AG04450 (cell line): Measurements from ENCODE around the gene NTF3. TPM values are rescaled to one million over a fixed set of nuclear protein-coding genes. Genes with fewer than 3 reads are reported as not detected.

ENCODE experiments used
- CTCF ChIA-PET: fragments of 300-600, 350-600 bp; formaldehyde crosslinking; extraction: SDS; loops from one replicate; lab custom pipeline; 2022; ENCODE audit warnings: antibody characterized with exemption, inconsistent platforms; lab: Charles Lee
- POLR2A ChIA-PET: fragments of 350-600 bp; formaldehyde crosslinking; extraction: SDS; loops from one replicate; lab custom pipeline; 2021; ENCODE audit warnings: antibody characterized with exemption, inconsistent platforms; lab: Yijun Ruan, JAX
- DNase-seq: peaks from one replicate; pipeline ENCODE4 v3.0.0-alpha.2; 2011; ENCODE audit warnings: low read depth, low spot score
- H3K27ac ChIP-seq: one replicate; pipeline ENCODE4 v1.5.1; 2012; ENCODE audit warnings: low read depth, low read length, control low read depth
- H3K27me3 ChIP-seq: one replicate; pipeline ENCODE4 v1.6.0; 2012; ENCODE audit warnings: low read length; ENCODE audit not compliant: control insufficient read depth, insufficient read depth
- H3K4me3 ChIP-seq: 2 replicates; pipeline ENCODE4 v1.5.1; 2011; ENCODE audit warnings: mild to moderate bottlenecking, low read depth, low read length, control low read depth
- H3K9me3 ChIP-seq: 2 replicates; pipeline ENCODE4 v1.5.1; 2012; ENCODE audit warnings: low read length; ENCODE audit not compliant: control insufficient read depth, insufficient read depth
- polyA plus RNA-seq: library from polyadenylated mRNA; depleted of rRNA; stranded (reverse); fragments of >200 nt; gene quantifications from 2 replicates; pipeline ENCODE4 v1.2.3, GENCODE V29; 2011
- TF ChIP-seq, protein P1 (sequence below): IDR thresholded peaks from 2 replicates; pipeline ENCODE4 v1.5.1; 2011; ENCODE audit warnings: low read depth, low read length, control low read depth, inconsistent platforms

NTF3 gene
- polyA plus RNA-seq, 1 experiment = 31.5 TPM

DNA sequence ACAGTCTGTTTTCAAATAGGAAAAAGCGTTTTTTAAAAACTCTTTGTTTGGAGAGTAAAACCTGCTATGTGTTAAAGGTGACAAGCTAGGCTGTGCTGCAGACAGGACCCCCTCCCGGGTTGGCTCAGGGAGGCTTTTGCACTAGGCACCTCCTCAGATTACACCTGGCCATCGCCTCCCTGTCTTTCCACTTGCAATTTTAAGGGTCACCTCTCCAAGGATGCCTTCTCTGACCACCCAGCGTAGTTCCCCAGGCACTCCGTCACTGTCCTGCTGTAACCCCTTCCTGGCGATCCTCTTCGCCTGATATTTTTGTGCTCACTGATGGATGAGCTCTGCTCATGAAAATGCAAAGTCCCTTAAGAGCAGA is 80.7 kb downstream of the NTF3 start:
- Histone ChIP-seq H3K27ac (no peak overlapping the region), H3K27me3 (no peaks in the 10 kb centered on the region), H3K9me3 (no peaks in the 10 kb centered on the region), H3K4me3 (no peak overlapping the region)
- CTCF ChIA-PET = interaction anchor here (1.1 to 8.5 kb wide), 2 partner anchors 32 to 82 kb away, joined by 3 to 133 read pairs; partner anchors contain the start of gene NTF3
- DNase-seq = no peak
- TF ChIP-seq, protein P1, sequence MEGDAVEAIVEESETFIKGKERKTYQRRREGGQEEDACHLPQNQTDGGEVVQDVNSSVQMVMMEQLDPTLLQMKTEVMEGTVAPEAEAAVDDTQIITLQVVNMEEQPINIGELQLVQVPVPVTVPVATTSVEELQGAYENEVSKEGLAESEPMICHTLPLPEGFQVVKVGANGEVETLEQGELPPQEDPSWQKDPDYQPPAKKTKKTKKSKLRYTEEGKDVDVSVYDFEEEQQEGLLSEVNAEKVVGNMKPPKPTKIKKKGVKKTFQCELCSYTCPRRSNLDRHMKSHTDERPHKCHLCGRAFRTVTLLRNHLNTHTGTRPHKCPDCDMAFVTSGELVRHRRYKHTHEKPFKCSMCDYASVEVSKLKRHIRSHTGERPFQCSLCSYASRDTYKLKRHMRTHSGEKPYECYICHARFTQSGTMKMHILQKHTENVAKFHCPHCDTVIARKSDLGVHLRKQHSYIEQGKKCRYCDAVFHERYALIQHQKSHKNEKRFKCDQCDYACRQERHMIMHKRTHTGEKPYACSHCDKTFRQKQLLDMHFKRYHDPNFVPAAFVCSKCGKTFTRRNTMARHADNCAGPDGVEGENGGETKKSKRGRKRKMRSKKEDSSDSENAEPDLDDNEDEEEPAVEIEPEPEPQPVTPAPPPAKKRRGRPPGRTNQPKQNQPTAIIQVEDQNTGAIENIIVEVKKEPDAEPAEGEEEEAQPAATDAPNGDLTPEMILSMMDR = no peak
- POLR2A ChIA-PET = no interaction called here

DNA sequence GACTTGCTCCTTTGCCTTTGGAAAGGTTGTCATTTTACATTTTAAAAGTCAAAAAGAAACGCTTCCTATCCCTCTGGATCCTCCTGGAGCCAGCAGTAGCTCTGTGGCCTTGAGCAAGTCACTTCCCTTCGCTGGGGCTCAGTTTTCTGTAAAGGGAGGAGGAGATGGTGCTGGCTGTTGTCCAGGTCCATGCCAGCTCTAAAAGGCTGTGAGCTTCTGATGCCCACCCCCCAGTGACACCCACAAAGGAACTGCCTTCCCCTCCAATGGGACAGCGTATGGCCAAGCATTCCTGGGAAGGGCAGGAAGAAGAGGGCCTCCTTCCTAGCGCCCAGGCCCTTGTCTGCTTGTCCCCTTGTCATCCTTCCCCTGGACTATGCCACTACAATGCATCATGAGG is 81.5 kb downstream of the NTF3 start:
- H3K27me3 ChIP-seq = no peaks in the 10 kb centered on the region
- H3K4me3 ChIP-seq = no peak overlapping the region
- ChIA-PET CTCF (interaction anchor here (1.1 to 8.5 kb wide), 2 partner anchors 31 to 83 kb away, joined by 3 to 133 read pairs; partner anchors contain the start of gene NTF3), POLR2A (no interaction called here)
- DNase-seq = no peak
- no peaks in the 10 kb centered on the region for H3K9me3 ChIP-seq
- TF ChIP-seq, protein P1 = no peak
- no peak overlapping the region for H3K27ac ChIP-seq

DNA sequence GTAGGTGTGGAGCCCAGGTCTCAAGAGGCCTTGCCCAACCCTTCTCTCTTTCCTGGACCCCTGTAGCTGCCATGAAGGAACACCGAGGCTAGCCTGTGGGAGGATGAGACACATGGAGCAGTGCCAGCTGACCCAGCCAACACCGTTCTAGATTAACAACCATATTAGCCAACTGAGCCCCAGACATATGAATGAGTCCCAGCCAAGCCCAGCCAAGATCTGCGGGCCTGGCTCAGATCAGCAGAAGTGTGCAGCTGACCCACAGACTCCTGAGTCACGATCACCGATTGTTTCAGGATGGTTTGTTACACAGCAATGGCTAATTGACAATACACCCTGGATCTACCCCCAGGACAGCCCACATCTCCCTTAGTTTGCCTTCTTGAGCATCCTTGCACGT is 82.1 kb downstream of the NTF3 start:
- Histone ChIP-seq H3K9me3 (no peaks in the 10 kb centered on the region), H3K27me3 (no peaks in the 10 kb centered on the region), H3K4me3 (no peak overlapping the region), H3K27ac (no peak overlapping the region)
- TF ChIP-seq, protein P1 = no peak
- POLR2A ChIA-PET = no interaction called here
- CTCF ChIA-PET = interaction anchor here (8.5 kb wide), 1 partner anchor 84 kb away, joined by 133 read pairs; the partner anchor contains the start of gene NTF3
- no peak for DNase-seq

DNA sequence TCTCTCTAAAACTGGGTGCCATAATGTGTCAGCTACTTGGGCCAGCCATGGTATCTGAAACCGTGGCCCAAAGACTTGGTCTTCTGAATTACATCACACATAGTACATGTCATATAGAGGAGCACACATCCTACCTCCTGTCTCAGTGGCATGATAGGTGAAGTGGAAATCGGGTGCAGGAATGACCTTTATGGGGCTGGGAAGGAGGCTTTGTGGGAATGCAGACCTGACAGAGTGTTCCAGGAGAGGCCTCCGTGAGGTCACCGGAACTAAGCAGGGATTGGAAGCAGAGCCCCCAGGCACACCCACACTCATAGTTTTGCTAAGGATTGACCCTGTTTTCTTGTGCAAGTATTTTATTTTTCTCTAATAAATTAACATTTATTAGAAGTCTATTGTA is 82.6 kb downstream of the NTF3 start:
- H3K27me3 ChIP-seq = no peaks in the 10 kb centered on the region

DNA sequence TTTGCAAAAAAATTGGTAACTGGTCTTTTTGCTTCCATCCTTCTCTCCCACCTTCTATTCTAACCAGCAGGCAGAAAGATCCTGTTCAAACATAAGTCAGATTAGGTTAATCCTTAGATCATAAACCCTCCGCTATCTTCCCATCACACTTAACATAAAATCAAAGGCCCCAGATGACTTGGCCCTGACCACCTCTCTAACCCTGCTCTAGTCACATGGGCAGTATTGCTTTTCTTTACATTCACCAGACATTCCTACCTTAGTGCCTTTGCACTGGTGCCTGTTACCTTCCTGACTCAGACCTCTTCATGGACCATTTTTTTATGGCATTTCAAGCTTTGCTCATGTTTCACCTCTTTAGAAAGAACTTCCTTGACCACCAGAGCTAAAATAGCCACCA is 83.5 kb downstream of the NTF3 start:
- Histone ChIP-seq H3K9me3 (no peaks in the 10 kb centered on the region), H3K4me3 (no peak overlapping the region), H3K27ac (no peak overlapping the region), H3K27me3 (no peaks in the 10 kb centered on the region)
- no peak for DNase-seq
- ChIA-PET CTCF (interaction anchor here (0.6 kb wide), 1 partner anchor 315 kb away, joined by 6 read pairs; no protein-coding TSS in a partner anchor), POLR2A (no interaction called here)
- TF ChIP-seq, protein P1 = no peak

More for the DNA sequence above, 82.6 kb downstream of the NTF3 start:
- TF ChIP-seq, protein P1 = no peak
- ChIA-PET POLR2A (no interaction called here), CTCF (interaction anchor here (8.5 kb wide), 1 partner anchor 84 kb away, joined by 133 read pairs; the partner anchor contains the start of gene NTF3)
- no peak for DNase-seq
- no peak overlapping the region for H3K27ac ChIP-seq
- no peak overlapping the region for H3K4me3 ChIP-seq
- no peaks in the 10 kb centered on the region for H3K9me3 ChIP-seq
